GM12865 (cell line): ENCODE measurements around the gene SLC35E4.
"Not testable (repeated sequence)": the region's sequence is repeated elsewhere in the genome, so short reads cannot be mapped to it uniquely, and the experiment has no call there.

Experiments used
- DNase-seq: peaks from one replicate; pipeline ENCODE4 v3.0.0; 2010; ENCODE audit warnings: low read depth
- H3K4me3 ChIP-seq: 2 replicates; pipeline ENCODE4 v1.5.1; 2011; ENCODE audit warnings: mild to moderate bottlenecking, low read depth, low read length, control low read depth
- CTCF ChIP-seq: IDR thresholded peaks from 2 replicates; pipeline ENCODE4 v1.5.1; 2011; ENCODE audit warnings: low read length, control low read depth, low read depth, inconsistent platforms; ENCODE audit not compliant: insufficient read depth; ENCODE audit errors: missing control alignments

SLC35E4 gene

DNA sequence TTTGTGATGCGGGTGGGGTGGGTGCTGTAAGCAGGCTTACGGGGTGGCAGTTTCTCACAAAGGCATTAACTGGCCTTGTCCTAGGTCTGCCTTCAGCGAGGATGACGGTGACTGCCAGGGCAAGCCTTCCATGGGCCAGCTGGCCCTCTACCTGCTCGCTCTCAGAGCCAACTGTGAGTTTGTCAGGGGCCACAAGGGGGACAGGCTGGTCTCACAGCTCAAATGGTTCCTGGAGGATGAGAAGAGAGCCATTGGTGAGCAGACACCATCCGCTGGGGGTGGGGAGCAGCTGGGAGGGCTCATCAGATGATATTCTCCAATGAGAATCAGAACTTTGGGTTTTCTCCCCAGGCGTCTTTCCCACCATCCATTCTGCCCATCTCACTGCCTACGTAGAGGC is 22.8 kb upstream of the SLC35E4 start:
- H3K4me3 ChIP-seq = no peak overlapping the region
- TF ChIP-seq CTCF = peak; percentile 7
- no peak for DNase-seq

- no peak for DNase-seq
- H3K4me3 ChIP-seq = no peak overlapping the region
- no peak for TF ChIP-seq CTCF
Observed at GRCh38 chr22:30614268-30614667, 21.3 kb upstream of the SLC35E4 start.

DNA sequence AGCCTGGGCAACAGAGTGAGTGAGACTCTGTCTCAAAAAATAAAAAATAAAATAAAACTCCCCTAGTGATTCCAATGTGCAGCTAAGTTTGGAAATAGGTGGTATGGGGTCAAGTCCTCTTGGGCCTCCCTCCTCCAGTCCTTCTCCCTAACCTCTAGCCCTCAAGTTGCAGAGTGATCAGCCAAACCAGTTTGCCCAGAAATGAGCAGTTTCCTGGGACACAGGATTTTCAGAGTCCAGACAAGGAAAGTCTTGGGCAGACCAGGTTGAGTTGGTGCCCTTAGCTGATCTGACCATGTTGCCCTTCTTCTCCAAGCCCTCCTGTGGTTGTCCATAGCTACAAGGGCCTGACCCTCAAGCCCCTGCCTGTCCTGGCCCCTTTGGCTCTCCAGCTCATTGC is 20.7 kb upstream of the SLC35E4 start:
- TF ChIP-seq CTCF = no peak
- DNase-seq = no peak
- no peak overlapping the region for H3K4me3 ChIP-seq

DNA sequence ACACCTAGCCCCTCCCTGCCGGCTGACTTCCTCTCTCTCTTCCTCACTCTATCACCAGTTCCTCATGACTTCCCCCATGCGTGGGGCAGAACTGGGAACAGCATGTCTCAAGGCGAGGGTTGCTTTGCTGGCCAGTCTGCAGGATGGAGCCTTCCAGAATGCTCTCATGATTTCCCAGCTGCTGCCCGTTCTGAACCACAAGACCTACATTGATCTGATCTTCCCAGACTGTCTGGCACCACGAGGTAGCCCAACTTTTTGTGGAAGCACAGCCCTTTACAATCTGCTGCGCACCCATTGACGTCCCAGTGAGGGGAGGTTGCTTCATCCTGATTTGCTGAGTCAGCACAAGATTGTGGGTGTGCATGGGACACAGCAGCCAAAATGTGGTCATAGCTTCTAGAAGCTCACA is 20.0 kb upstream of the SLC35E4 start:
- TF ChIP-seq CTCF = no peak
- DNase-seq = no peak
- no peak overlapping the region for H3K4me3 ChIP-seq

DNA sequence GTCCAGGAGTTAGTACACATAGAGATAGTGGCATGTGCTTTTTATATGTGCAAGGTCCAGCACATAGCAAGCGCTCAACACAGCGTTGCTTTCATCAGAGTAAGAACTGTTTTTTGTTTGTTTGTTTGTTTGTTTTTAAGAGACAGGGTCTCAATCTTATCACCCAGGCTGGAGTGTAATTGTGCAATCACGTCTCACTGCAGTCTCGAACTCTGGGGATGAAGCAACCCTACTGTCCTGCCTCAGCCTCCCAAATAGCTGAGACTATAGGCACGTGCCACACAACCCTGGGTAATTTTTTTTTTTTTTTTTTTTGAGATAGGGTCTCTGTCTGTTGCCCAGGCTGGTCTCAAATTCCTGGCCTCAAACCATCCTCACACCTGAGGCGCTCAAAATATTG is 17.8 kb upstream of the SLC35E4 start:
- no peak for TF ChIP-seq CTCF
- no peak overlapping the region for H3K4me3 ChIP-seq
- no peak for DNase-seq

DNA sequence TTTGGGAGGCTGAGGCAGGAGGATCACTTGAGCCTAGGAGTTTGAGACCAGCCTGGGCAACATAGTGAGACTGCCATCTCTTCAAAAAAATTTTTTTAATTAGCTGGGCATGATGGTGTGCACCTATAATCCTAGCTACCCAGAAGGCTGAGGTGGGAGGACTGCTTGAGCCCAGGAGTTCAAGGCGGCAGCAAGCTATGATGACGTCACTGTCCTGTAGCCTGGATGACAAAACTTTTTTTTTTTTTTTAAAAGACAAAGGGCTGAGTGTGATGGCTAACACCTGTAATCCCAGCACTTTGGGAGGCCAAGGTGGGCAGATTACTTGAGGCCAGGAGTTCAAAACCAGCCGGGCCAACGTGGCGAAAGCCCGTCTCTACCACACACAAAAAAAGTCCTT is 15.7 kb upstream of the SLC35E4 start:
- DNase-seq, H3K4me3 ChIP-seq: not testable (repeated sequence)

- DNase-seq = no peak
- H3K4me3 ChIP-seq = no peak overlapping the region
- TF ChIP-seq CTCF = no peak
Observed at GRCh38 chr22:30626413-30626812, 9.2 kb upstream of the SLC35E4 start.

DNA sequence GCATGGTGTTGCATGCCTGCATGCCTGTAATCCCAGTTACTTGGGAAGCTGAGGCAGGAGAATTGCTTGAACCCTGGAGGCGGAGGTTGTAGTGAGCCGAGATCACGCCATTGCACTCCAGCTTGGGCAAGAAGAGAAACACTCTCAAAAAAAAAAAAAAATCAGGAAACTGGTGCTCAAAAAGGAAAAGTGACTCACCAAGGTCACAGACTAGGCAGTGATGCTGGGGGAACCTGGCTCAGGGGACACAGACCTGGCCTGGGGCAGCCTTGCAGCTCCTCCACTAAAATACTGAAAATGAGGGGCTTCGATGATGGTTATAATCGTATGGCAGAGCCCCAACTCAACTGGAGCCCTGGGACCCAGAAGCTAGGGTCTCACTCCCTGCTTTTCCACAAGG is 8.1 kb upstream of the SLC35E4 start:
- no peak for TF ChIP-seq CTCF
- DNase-seq = no peak
- H3K4me3 ChIP-seq = no peak overlapping the region
